CD4-positive, alpha-beta T cell treated with Interleukin-17A for 1 hour (primary cell): ENCODE results near the gene SPATA31E1.
"Not testable (repeated sequence)": the region's sequence is repeated elsewhere in the genome, so short reads cannot be mapped to it uniquely, and the experiment has no call there.

Source experiments
- DNase-seq: peaks from one replicate; pipeline ENCODE4 v3.0.0-alpha.2; 2020

The SPATA31E1 gene

GRCh38 chr9:87937352-87937751, 54.7 kb downstream of the SPATA31E1 start:
- not testable (repeated sequence) for DNase-seq

GRCh38 chr9:87937918-87938317, 55.2 kb downstream of the SPATA31E1 start:
- DNase-seq = not testable (repeated sequence)

- DNase-seq = not testable (repeated sequence)
These were observed 55.7 kb downstream of the SPATA31E1 start for GRCh38 chr9:87938336-87938735.
